GM12878 (cell line): ENCODE results near the gene SGPP2. TPM values are rescaled to one million over a fixed set of nuclear protein-coding genes. Genes with fewer than 3 reads are reported as not detected.

Source experiments
- ATAC-seq: fragments of 200-7000 bp; cut with Tn5 transposase; 3 replicates; pipeline ENCODE4 v1.9.1; 2020; ENCODE audit warnings: mild to moderate bottlenecking, moderate library complexity
- BruUV-seq: library from RNA; stranded (reverse); fragments of 400-500 nt; replicated peaks from 2 replicates; lab custom pipeline; 2021; lab: Mats Ljungman, UMichigan
- CTCF ChIA-PET: fragments of 300-600 bp; sonication (Branson Sonifier 250); formaldehyde crosslinking; extraction: SDS; loops from one replicate; lab custom pipeline; 2021; ENCODE audit warnings: inconsistent platforms; lab: Yijun Ruan, JAX
- POLR2A ChIA-PET: fragments of 350-600 bp; formaldehyde crosslinking; extraction: SDS; loops from one replicate; lab custom pipeline; 2021; ENCODE audit warnings: inconsistent platforms; lab: Charles Lee
- RAD21 ChIA-PET: fragments of 300-600 bp; sonication (Branson Sonifier 250); formaldehyde crosslinking; loops from one replicate; lab custom pipeline; 2023; ENCODE audit warnings: antibody characterized with exemption; ENCODE audit not compliant: unreplicated experiment; lab: Charles Lee
- SMC1A ChIA-PET: fragments of 300-600 bp; sonication (Branson Sonifier 250); formaldehyde crosslinking; loops from one replicate; lab custom pipeline; 2023; ENCODE audit not compliant: unreplicated experiment, uncharacterized antibody; lab: Charles Lee
- DNase-seq: peaks from one replicate; pipeline ENCODE4 v3.0.0-alpha.2; 2011; ENCODE audit warnings: low read depth, low spot score
- FAIRE-seq: peaks from 3 replicates; lab custom pipeline; 2011; peaks lifted over from hg19 to GRCh38; lab: Jason Lieb, UNC
- H2AFZ ChIP-seq: 2 replicates; pipeline ENCODE4 v1.6.0; 2011; ENCODE audit warnings: low read depth, low read length, control low read depth; ENCODE audit not compliant: control insufficient read depth
- H3K27ac ChIP-seq: 2 replicates; pipeline ENCODE4 v1.5.1; 2011; ENCODE audit warnings: control low read depth; ENCODE audit not compliant: control insufficient read depth, insufficient read depth
- H3K27me3 ChIP-seq, 2 experiments: replicated peaks in 1 of 2; 2 replicates each; pipeline versions ENCODE4 v1.6.0 to v1.6.1; 2011; ENCODE audit warnings: low read length in 1 of 2; ENCODE audit not compliant: control insufficient read depth in 2 of 2, insufficient read depth in 2 of 2
- H3K36me3 ChIP-seq, 2 experiments: 2 replicates each; pipeline ENCODE4 v1.5.1; 2011; ENCODE audit warnings: low read length in 1 of 2; ENCODE audit not compliant: control insufficient read depth in 2 of 2, insufficient read depth in 2 of 2
- H3K4me1 ChIP-seq: 2 replicates; pipeline ENCODE4 v1.6.1; 2011; ENCODE audit warnings: mild to moderate bottlenecking, low read length, moderate library complexity, mixed read lengths; ENCODE audit not compliant: control insufficient read depth, insufficient read depth
- H3K4me2 ChIP-seq: 2 replicates; pipeline ENCODE4 v1.6.0; 2011; ENCODE audit warnings: control low read depth; ENCODE audit not compliant: control insufficient read depth, insufficient read depth
- H3K4me3 ChIP-seq: fragments of 200-600 bp; sonication (generic); 2 replicates; pipeline ENCODE4 v1.5.1; 2016
- H3K79me2 ChIP-seq: 2 replicates; pipeline ENCODE4 v1.6.0; 2011; ENCODE audit warnings: low read length; ENCODE audit not compliant: control insufficient read depth, insufficient read depth
- H3K9ac ChIP-seq: 2 replicates; pipeline ENCODE4 v1.8.0; 2011; ENCODE audit warnings: low read length, control low read depth, mixed read lengths; ENCODE audit not compliant: control insufficient read depth, insufficient read depth
- H3K9me3 ChIP-seq: replicated peaks from 3 replicates; pipeline ENCODE4 v1.5.1; 2011; ENCODE audit warnings: mild to moderate bottlenecking, low read length; ENCODE audit not compliant: control insufficient read depth, insufficient read depth
- H4K20me1 ChIP-seq: 2 replicates; pipeline ENCODE4 v1.6.0; 2011; ENCODE audit not compliant: control insufficient read depth, insufficient read depth
- ATF7 ChIP-seq: fragments of 450-650 bp; IDR thresholded peaks from 2 replicates; pipeline ENCODE4 v1.6.1; 2016; ENCODE audit warnings: low read depth, mild to moderate bottlenecking
- BMI1 ChIP-seq: fragments of 450-650 bp; IDR thresholded peaks from 2 replicates; pipeline ENCODE4 v1.6.1; 2016; ENCODE audit warnings: mild to moderate bottlenecking, moderate library complexity, borderline replicate concordance
- CHD1 ChIP-seq: IDR thresholded peaks from 2 replicates; pipeline ENCODE4 v1.6.1; 2012; ENCODE audit warnings: low read depth, low read length, improper control_type of control experiment
- FOXM1 ChIP-seq: IDR thresholded peaks from 2 replicates; pipeline ENCODE4 v1.6.1; 2012; ENCODE audit warnings: low read depth, mild to moderate bottlenecking, inconsistent platforms, low read length, moderate library complexity
- NRF1 ChIP-seq: conservative IDR thresholded peaks from 2 replicates; pipeline ENCODE4 v1.6.1; 2011; ENCODE audit warnings: mild to moderate bottlenecking, low read depth, low read length, improper control_type of control experiment
- SIX5 ChIP-seq: IDR thresholded peaks from 2 replicates; pipeline ENCODE4 v1.6.1; 2011; ENCODE audit warnings: mild to moderate bottlenecking, low read depth, low read length, moderate library complexity; ENCODE audit not compliant: severe bottlenecking
- SKIL ChIP-seq: fragments of 450-650 bp; IDR thresholded peaks from 2 replicates; pipeline ENCODE4 v1.6.1; 2017; ENCODE audit warnings: mild to moderate bottlenecking, low read depth, inconsistent platforms; ENCODE audit not compliant: poor library complexity, severe bottlenecking
- SREBF2 ChIP-seq: IDR thresholded peaks from 2 replicates; pipeline ENCODE4 v1.6.1; 2012; ENCODE audit warnings: mild to moderate bottlenecking, low read length
- SUPT20H ChIP-seq: IDR thresholded peaks from 2 replicates; pipeline ENCODE4 v1.6.1; 2011; ENCODE audit warnings: low read depth, mild to moderate bottlenecking, low read length, moderate library complexity, borderline replicate concordance; ENCODE audit not compliant: control insufficient read depth
- TAF1 ChIP-seq: IDR thresholded peaks from 2 replicates; pipeline ENCODE4 v1.6.1; 2011; ENCODE audit warnings: mild to moderate bottlenecking, low read depth, low read length, borderline replicate concordance
- WRNIP1 ChIP-seq: IDR thresholded peaks from 2 replicates; pipeline ENCODE4 v1.6.1; 2011; ENCODE audit warnings: low read depth, low read length, improper control_type of control experiment, borderline replicate concordance
- ZBED1 ChIP-seq: IDR thresholded peaks from 2 replicates; pipeline ENCODE4 v1.6.1; 2016; ENCODE audit warnings: borderline replicate concordance
- WGBS: methylation state at CpG from one replicate; pipeline ENCODE4 v1.1.6; 2016; ENCODE audit warnings: low lambda C conversion rate; ENCODE audit not compliant: insufficient replicate concordance, insufficient coverage; ENCODE audit errors: missing lambda C conversion rate; 5-methylcytosine and 5-hydroxymethylcytosine counted together
- in situ Hi-C: fragments of 300-500 bp; cut with MboI; formaldehyde crosslinking; loops from 9 replicates; pipeline ENCODE4 v1.14.3; 2018; ENCODE audit warnings: mixed read lengths
- intact Hi-C: fragments of 100-400 bp; cut with micrococcal nuclease; formaldehyde crosslinking; loops from one replicate; pipeline ENCODE4 v1.14.2; 2022; ENCODE audit not compliant: unreplicated experiment
- polyA plus RNA-seq, 11 experiments: library from polyadenylated mRNA; depleted of rRNA in 4 of 11; unstranded in 6 of 11; stranded (reverse) in 5 of 11; fragments of >200 nt; fragmentation: Nextera tagmentation in 4 of 11; fragmentation: Illumina TruSeq in 1 of 11; extraction: Ambion mirVana in 4 of 11; extraction: Trizol in 1 of 11; gene quantifications; 1 replicate in 1 of 11; 2 replicates in 10 of 11; pipeline versions ENCODE4 v1.2.1 to v1.2.3, GENCODE V29; 2011 to 2016; ENCODE audit warnings: inconsistent platforms in 2 of 11, missing spikeins in 2 of 11, low read depth in 1 of 11
- total RNA-seq, 4 experiments: library from RNA; depleted of rRNA in 3 of 4; stranded (reverse); fragments of >200 nt in 3 of 4; fragmentation: Illumina TruSeq in 1 of 4; extraction: Trizol in 1 of 4; gene quantifications; 2 replicates each; pipeline versions ENCODE4 v1.2.1 to v1.2.3, GENCODE V29; 2013 to 2021
- TF ChIP-seq, protein P1 (sequence below): fragments of 450-650 bp; conservative IDR thresholded peaks from 2 replicates; pipeline ENCODE4 v1.6.1; 2017; ENCODE audit warnings: mild to moderate bottlenecking, moderate library complexity
- TF ChIP-seq, protein P2 (sequence below): fragments of 450-650 bp; formaldehyde crosslinking; IDR thresholded peaks from 2 replicates; pipeline ENCODE4 v1.4.0; 2022; ENCODE audit warnings: mild to moderate bottlenecking, moderate library complexity

SGPP2 gene
- total and polyA plus RNA-seq, 10 of the 15 experiments (the other 5 are each of a cell fraction or from before 2014, with no cell fraction given), result 3.5 to 84.9 (median 13.1) TPM

DNA sequence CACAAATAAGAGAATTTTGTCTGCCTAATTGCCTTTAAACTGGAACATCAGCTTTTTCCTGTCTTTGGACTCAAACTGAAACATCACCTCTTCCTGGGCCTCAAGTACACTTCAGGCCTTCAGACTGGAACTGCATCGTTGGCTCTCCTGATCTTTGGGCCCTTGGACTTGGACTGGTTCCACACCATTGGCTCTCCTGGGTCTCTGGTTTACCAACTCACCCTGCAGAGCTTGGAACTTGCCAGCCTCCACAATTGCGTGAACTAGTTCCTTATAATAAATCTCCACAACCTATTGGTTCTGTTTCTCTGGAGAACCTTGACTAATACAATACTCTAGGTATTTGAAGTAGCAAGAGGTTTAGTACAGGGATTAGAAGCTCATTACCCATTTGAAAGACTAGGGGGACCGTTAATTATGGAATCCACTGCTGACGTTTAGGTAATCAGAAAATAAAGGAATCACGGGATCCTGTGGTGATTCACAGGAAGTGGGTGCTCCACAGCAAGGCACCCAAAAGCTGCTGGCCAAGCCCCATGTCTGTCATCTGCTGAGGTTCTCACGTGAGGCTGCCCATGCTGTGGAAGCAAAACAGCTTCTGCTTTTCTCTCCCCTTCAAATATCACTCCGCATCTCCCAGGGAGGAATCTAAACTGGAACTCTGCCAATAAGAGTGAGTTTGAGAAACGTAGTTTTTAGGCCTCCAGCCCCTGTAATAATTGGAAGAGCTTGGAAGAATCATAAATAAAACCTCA is 20.0 kb upstream of the SGPP2 start:
- ChIA-PET CTCF (interaction anchor here (1.0 to 1.8 kb wide), 2 partner anchors 8 to 17 kb away, joined by 3 to 4 read pairs; no protein-coding TSS in a partner anchor), RAD21 (interaction anchor here (0.9 kb wide), 1 partner anchor 64 kb away, joined by 3 read pairs; no protein-coding TSS in a partner anchor), SMC1A (no interaction called here), POLR2A (no interaction called here)
- no peaks in the 10 kb centered on the region for H4K20me1 ChIP-seq
- no peak for ATAC-seq
- in situ Hi-C loops, result no loop called here
- BruUV-seq, result no TSS peak
- no peaks in the 10 kb centered on the region; the same call in 2 of the 3 replicates for H3K9me3 ChIP-seq
- intact Hi-C loops, result no loop called here
- no peaks in the 10 kb centered on the region for H3K27me3 ChIP-seq
- no peak overlapping the region for H3K4me3 ChIP-seq
- no peaks in the 10 kb centered on the region for H3K4me1 ChIP-seq
- H3K79me2 ChIP-seq, result no peaks in the 10 kb centered on the region
- no peak overlapping the region for H3K4me2 ChIP-seq
- no peak for DNase-seq
- no peak overlapping the region for H3K27ac ChIP-seq
- 24% methylated on average over 8 of the region's 8 CpGs for WGBS
- H3K36me3 ChIP-seq, result no peaks in the 10 kb centered on the region
- no peak for FAIRE-seq
- no peak overlapping the region for H3K9ac ChIP-seq
- H2AFZ ChIP-seq, result no peak overlapping the region
- no peak for TF ChIP-seq SREBF2
- no peak for TF ChIP-seq SIX5
- TF ChIP-seq, protein P1, sequence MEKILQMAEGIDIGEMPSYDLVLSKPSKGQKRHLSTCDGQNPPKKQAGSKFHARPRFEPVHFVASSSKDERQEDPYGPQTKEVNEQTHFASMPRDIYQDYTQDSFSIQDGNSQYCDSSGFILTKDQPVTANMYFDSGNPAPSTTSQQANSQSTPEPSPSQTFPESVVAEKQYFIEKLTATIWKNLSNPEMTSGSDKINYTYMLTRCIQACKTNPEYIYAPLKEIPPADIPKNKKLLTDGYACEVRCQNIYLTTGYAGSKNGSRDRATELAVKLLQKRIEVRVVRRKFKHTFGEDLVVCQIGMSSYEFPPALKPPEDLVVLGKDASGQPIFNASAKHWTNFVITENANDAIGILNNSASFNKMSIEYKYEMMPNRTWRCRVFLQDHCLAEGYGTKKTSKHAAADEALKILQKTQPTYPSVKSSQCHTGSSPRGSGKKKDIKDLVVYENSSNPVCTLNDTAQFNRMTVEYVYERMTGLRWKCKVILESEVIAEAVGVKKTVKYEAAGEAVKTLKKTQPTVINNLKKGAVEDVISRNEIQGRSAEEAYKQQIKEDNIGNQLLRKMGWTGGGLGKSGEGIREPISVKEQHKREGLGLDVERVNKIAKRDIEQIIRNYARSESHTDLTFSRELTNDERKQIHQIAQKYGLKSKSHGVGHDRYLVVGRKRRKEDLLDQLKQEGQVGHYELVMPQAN, result no peak
- TF ChIP-seq SUPT20H, result no peak
- no peak for TF ChIP-seq ATF7
- no peak for TF ChIP-seq NRF1
- no peak for TF ChIP-seq WRNIP1
- TF ChIP-seq CHD1, result no peak
- TF ChIP-seq, protein P2, sequence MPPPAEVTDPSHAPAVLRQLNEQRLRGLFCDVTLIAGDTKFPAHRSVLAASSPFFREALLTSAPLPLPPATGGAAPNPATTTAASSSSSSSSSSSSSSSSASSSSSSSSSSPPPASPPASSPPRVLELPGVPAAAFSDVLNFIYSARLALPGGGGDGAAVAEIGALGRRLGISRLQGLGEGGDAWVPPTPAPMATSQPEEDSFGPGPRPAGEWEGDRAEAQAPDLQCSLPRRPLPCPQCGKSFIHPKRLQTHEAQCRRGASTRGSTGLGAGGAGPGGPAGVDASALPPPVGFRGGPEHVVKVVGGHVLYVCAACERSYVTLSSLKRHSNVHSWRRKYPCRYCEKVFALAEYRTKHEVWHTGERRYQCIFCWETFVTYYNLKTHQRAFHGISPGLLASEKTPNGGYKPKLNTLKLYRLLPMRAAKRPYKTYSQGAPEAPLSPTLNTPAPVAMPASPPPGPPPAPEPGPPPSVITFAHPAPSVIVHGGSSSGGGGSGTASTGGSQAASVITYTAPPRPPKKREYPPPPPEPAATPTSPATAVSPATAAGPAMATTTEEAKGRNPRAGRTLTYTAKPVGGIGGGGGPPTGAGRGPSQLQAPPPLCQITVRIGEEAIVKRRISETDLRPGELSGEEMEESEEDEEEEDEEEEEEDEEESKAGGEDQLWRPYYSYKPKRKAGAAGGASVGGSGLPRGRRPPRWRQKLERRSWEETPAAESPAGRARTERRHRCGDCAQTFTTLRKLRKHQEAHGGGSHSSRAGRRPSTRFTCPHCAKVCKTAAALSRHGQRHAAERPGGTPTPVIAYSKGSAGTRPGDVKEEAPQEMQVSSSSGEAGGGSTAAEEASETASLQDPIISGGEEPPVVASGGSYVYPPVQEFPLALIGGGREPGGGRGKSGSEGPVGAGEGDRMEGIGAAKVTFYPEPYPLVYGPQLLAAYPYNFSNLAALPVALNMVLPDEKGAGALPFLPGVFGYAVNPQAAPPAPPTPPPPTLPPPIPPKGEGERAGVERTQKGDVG (CRISPR knock-in tag), result no peak
- TF ChIP-seq TAF1, result no peak
- no peak for TF ChIP-seq SKIL
- TF ChIP-seq BMI1, result no peak
- no peak for TF ChIP-seq FOXM1
- TF ChIP-seq ZBED1, result no peak
